Right lobe of liver (tissue), 4 donors: ENCODE data around the gene EEF2K.

Source experiments
- CTCF ChIP-seq, 4 donors: fragments of 200-600 bp in 3 of 4; fragments of 450-650 bp in 1 of 4; IDR thresholded peaks; one replicate each; pipeline versions ENCODE4 v1.5.1 to v1.8.0; 2016 to 2022; ENCODE audit warnings: antibody characterized with exemption in 4 of 4, mild to moderate bottlenecking in 2 of 4
- POLR2A ChIP-seq: fragments of 450-650 bp; IDR thresholded peaks from one replicate; pipeline ENCODE4 v1.6.1; 2017; ENCODE audit warnings: antibody characterized with exemption, mild to moderate bottlenecking
- donor health status: DM: no; HTN: no; CAD: no.
- donor health status: DM: no; HTN: no; CAD: no.
- donor health status: DM: no; HTN: yes; CAD: no.

- TF ChIP-seq CTCF (IDR thresholded peaks at IDR 0.05) (no peak), POLR2A (no peak)
Measured at GRCh38 chr16:22204091-22204655, 1.9 kb upstream of the EEF2K start.
